ENCODE measurements around the gene PPP4R2. TPM values are rescaled to one million over a fixed set of nuclear protein-coding genes. Genes with fewer than 3 reads are reported as not detected.

Gene PPP4R2
- total and polyA plus RNA-seq, 2 of the 4 experiments (the other 2 are of a cell fraction), result 13.5 to 31.4 TPM

DNA sequence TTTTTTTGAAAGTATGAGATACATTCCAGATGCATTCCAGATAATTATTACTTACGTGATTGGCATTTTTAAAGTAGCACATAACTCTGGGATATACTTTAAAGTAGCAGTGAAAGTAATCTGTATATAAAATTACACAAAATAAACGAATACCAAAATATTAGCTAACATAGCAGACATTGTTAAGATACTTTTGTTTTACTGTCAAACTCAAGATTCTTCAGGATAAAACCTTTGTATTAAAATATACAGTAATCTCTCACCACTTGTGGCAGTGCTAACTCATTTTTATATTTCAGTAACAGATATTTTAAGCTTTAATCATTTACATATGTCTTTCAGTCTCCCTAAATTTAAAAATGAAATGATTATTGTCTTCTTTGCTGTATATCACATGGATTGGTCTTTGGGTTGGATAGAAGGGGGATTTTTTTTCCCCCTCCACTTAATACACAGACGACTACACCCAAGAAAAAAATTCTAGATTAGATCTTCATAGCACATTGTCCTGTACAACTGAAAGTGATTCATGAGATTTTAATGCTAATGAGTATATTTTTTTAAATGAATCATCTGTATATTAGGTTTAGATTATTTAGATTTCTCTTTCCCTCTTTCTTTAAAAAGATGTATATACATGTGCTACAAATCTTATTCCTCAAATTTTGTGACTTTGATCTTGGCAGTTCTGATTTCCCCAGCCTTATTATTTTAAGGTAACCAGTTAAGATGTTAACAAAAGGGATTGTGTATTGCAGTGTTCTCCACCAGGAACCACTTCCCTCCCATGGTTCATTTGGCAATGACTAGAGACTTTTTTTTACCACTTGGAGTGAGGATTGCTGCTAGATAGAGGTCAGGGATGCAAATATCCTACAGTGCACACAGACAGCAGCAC, 40.3 kb downstream of the PPP4R2 start (continued):
- TF ChIP-seq CEBPB (IDR thresholded peaks at IDR 0.05; ENCODE audit: low read depth, low read length) (no peak), POLR2A (IDR thresholded peaks at IDR 0.05; ENCODE audit: low read depth, low read length) (no peak), MAZ (IDR thresholded peaks at IDR 0.05; ENCODE audit: borderline replicate concordance, low read depth, low read length) (no peak)

DNA sequence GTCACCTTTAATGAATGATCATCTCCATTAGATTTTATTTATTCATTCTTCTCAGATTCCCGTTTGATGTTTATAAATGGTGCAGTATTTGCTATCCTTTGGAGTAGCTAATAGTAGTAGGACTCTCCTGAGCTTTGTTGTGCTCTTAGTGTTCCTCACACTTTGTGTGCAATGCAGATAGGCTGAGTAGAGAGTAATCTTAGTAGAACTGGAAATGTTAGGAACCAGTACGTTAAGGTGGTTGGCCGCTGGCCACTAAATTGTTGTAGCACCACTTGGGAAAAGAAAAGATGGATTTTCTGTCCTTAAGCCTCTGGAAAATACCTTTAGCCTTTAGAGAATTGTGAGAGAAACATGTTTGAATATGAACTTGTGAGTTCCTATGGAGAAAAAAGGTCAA, 44.9 kb downstream of the PPP4R2 start:
- no peak overlapping the region for H3K14ac ChIP-seq (replicated peaks; ENCODE audit: low read depth, low read length)
- no peak for ATAC-seq (ENCODE audit: low read depth)

More for the DNA sequence above, 44.9 kb downstream of the PPP4R2 start:
- Histone ChIP-seq H3K4me1 (ENCODE audit: control insufficient read depth, insufficient read depth, low read length) (peaks cover 7% of the 10 kb centered on the region), H3K27me3 (ENCODE audit: control insufficient read depth, insufficient read depth, low read length) (no peaks in the 10 kb centered on the region), H2BK20ac (ENCODE audit: low read depth, low read length) (no peak overlapping the region), H3K9me1 (ENCODE audit: insufficient read depth, low read length) (peaks cover 11% of the 10 kb centered on the region), H3K23ac (ENCODE audit: low read depth, low read length) (0 out of 2 replicates have a peak overlapping the region, but pooled peaks have one; percentile 31), H4K20me1 (ENCODE audit: insufficient read depth, low read length) (peaks cover 95% of the 10 kb centered on the region), H2BK15ac (ENCODE audit: low read depth, low read length) (no peak overlapping the region), H3K79me1 (ENCODE audit: low read depth in 1 of 2, low read length in 2 of 2) (peaks cover 5 to 63% of the 10 kb centered on the region in 2 experiments; a peak in 3 of 4 replicates), H3K9ac (ENCODE audit: low read depth, low read length) (no peak overlapping the region), H3K27ac (ENCODE audit: insufficient read depth, low read length) (no peak overlapping the region), H2AFZ (replicated peaks; ENCODE audit: low read length, poor library complexity) (no peak overlapping the region), H3K4ac (ENCODE audit: low read depth, low read length) (no peak overlapping the region), H2AK9ac (replicated peaks; ENCODE audit: low read depth, low read length, poor library complexity) (no peak overlapping the region), H3K9me3 (ENCODE audit: control insufficient read depth, insufficient read depth, low read length) (no peaks in the 10 kb centered on the region), H2AK5ac (ENCODE audit: low read depth, low read length) (no peak overlapping the region), H4K91ac (ENCODE audit: insufficient read depth, low read depth, low read length) (no peak overlapping the region), H2BK5ac (ENCODE audit: low read depth, low read length, poor library complexity, severe bottlenecking) (no peak overlapping the region), H3K56ac (ENCODE audit: extremely low read depth, insufficient read depth, low read length) (no peak overlapping the region), H3K4me3 (ENCODE audit: insufficient read depth, low read depth, low read length) (no peak overlapping the region), H4K5ac (ENCODE audit: low read depth, low read length) (no peak overlapping the region), H4K8ac (ENCODE audit: low read depth in 2 of 2, low read length in 2 of 2) (no peak overlapping the region), H3K18ac (ENCODE audit: low read depth, low read length) (no peak overlapping the region), H3K4me2 (ENCODE audit: low read depth, low read length) (no peak overlapping the region), H3K36me3 (ENCODE audit: control insufficient read depth, insufficient read depth, low read length) (no peaks in the 10 kb centered on the region), H2BK120ac (ENCODE audit: low read depth, low read length) (no peak overlapping the region)
- TF ChIP-seq, protein P1, sequence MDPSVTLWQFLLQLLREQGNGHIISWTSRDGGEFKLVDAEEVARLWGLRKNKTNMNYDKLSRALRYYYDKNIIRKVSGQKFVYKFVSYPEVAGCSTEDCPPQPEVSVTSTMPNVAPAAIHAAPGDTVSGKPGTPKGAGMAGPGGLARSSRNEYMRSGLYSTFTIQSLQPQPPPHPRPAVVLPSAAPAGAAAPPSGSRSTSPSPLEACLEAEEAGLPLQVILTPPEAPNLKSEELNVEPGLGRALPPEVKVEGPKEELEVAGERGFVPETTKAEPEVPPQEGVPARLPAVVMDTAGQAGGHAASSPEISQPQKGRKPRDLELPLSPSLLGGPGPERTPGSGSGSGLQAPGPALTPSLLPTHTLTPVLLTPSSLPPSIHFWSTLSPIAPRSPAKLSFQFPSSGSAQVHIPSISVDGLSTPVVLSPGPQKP (IDR thresholded peaks at IDR 0.05; ENCODE audit: borderline replicate concordance, low read depth, low read length), result no peak
- TF ChIP-seq NFE2L2 (IDR thresholded peaks at IDR 0.05; ENCODE audit: low read depth, low read length) (no peak), RCOR1 (IDR thresholded peaks at IDR 0.05; ENCODE audit: insufficient replicate concordance, low read length) (no peak), MAZ (IDR thresholded peaks at IDR 0.05; ENCODE audit: borderline replicate concordance, low read depth, low read length) (no peak), CEBPB (IDR thresholded peaks at IDR 0.05; ENCODE audit: low read depth, low read length) (no peak)
- TF ChIP-seq, protein P2, sequence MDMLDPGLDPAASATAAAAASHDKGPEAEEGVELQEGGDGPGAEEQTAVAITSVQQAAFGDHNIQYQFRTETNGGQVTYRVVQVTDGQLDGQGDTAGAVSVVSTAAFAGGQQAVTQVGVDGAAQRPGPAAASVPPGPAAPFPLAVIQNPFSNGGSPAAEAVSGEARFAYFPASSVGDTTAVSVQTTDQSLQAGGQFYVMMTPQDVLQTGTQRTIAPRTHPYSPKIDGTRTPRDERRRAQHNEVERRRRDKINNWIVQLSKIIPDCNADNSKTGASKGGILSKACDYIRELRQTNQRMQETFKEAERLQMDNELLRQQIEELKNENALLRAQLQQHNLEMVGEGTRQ (IDR thresholded peaks at IDR 0.05; ENCODE audit: low read depth, low read length), result no peak
- in situ Hi-C loops (cut with MboI; ENCODE audit: low sequenced_read_pairs), result no loop called here
- no peak for DNase-seq
- BruUV-seq (replicated peaks), result no TSS peak
- ChIA-PET POLR2A (ENCODE audit: unreplicated experiment) (no interaction called here), CTCF (no interaction called here)
- dilution Hi-C loops (cut with HindIII; ENCODE audit: low sequenced_read_pairs, unreplicated experiment), result no loop called here
- intact Hi-C loops (cut with micrococcal nuclease), result no loop called here
- no CpG with 5 or more reads among the region's 3 CpGs for WGBS, 2 experiments (ENCODE audit: extremely low coverage in 2 of 2, insufficient read length in 1 of 2)
